Measurements from ENCODE around the gene CRYBA2. TPM values are rescaled to one million over a fixed set of nuclear protein-coding genes. Genes with fewer than 3 reads are reported as not detected.

Gene CRYBA2
- total RNA-seq, 2 donors from 2014 or later: not detected

DNA sequence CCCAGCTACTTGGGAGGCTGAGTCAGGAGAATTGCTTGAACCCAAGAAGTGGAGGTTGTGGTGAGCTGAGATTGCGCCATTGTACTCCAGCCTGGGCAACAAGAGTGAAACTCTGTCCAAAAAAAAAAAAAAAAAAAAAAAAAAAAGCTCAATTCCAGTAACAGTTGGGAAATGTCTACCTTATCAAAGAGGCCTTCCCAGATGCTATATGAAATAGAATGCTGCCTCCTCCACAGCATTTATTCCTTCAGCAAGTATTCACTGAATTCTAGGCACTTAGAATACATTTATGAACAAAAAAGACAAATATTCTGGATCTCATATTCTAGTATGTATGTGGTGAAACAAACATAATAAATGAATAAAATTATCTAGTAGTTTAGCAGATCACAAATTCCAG, 46.6 kb downstream of the CRYBA2 start:
- Mint-ChIP-seq H3K4me1 (no peaks in the 10 kb centered on the region), H3K27ac (no peak overlapping the region), H3K36me3 (ENCODE audit: low read depth) (no peaks in the 10 kb centered on the region), H3K4me3 (no peak overlapping the region), H3K27me3 (peaks cover 38% of the 10 kb centered on the region), H3K9me3 (no peaks in the 10 kb centered on the region)
- ATAC-seq (replicated peaks): no peak

GRCh38 chr2:218944759-218945404, 48.3 kb downstream of the CRYBA2 start:
- H3K4me3 Mint-ChIP-seq: no peak overlapping the region
- H3K9me3 Mint-ChIP-seq: no peaks in the 10 kb centered on the region
- peaks cover 48% of the 10 kb centered on the region for H3K27me3 Mint-ChIP-seq
- ATAC-seq (replicated peaks): no peak
- no peak overlapping the region for H3K27ac Mint-ChIP-seq
- H3K36me3 Mint-ChIP-seq (ENCODE audit: low read depth): no peaks in the 10 kb centered on the region
- H3K4me1 Mint-ChIP-seq: no peaks in the 10 kb centered on the region

Other genes with a start within 250 kb of the CRYBA2 start
- gene CYP27A1, start 211.3 kb downstream of the CRYBA2 start, total RNA-seq: under 1 TPM in 1 of 2 donors, not detected in 1; 0.66 TPM
- gene PRKAG3, start 161.6 kb downstream of the CRYBA2 start, total RNA-seq: not detected
- gene WNT6, start 133.6 kb downstream of the CRYBA2 start, total RNA-seq: under 1 TPM in 1 of 2 donors, not detected in 1; 0.29 TPM
- 10 to 100 TPM in 1 of 2 donors, 1 to 10 TPM in 1; 1.0 to 49.8 TPM for gene WNT10A, start 112.6 kb downstream of the CRYBA2 start, total RNA-seq
- gene CDK5R2, start 33.8 kb downstream of the CRYBA2 start, total RNA-seq: not detected
- gene FEV, start 8.2 kb downstream of the CRYBA2 start, total RNA-seq: not detected
- not detected for gene CFAP65, start 48.1 kb upstream of the CRYBA2 start, total RNA-seq
- gene IHH, start 67.5 kb upstream of the CRYBA2 start, total RNA-seq: under 1 TPM; 0.28 to 0.29 TPM
- 10 to 100 TPM; 24.1 to 26.6 TPM for gene NHEJ1, start 167.4 kb upstream of the CRYBA2 start, total RNA-seq
- 1 to 10 TPM; 2.9 to 7.7 TPM for gene SLC23A3, start 176.6 kb upstream of the CRYBA2 start, total RNA-seq
- gene CNPPD1, start 183.5 kb upstream of the CRYBA2 start, total RNA-seq: 10 to 100 TPM; 60.4 to 67.0 TPM
- 100 to 1,000 TPM; 104 to 148 TPM for gene RETREG2, start 184.9 kb upstream of the CRYBA2 start, total RNA-seq
- 10 to 100 TPM; 27.9 to 29.8 TPM for gene ZFAND2B, start 213.4 kb upstream of the CRYBA2 start, total RNA-seq
- gene ABCB6, start 225.5 kb upstream of the CRYBA2 start, total RNA-seq: 10 to 100 TPM; 29.7 to 94.1 TPM
- gene ATG9A, start 236.2 kb upstream of the CRYBA2 start, total RNA-seq: 10 to 100 TPM; 46.6 to 81.3 TPM
- gene ANKZF1, start 236.4 kb upstream of the CRYBA2 start, total RNA-seq: 100 to 1,000 TPM; 109 to 367 TPM

Measured in activated T-helper 17 cell treated with anti-CD3 and anti-CD28 coated beads, Interleukin-2, amount 50 U/mL, for 72 hours (primary cell).